ENCODE measurements around the gene RECQL5.
A peak's percentile ranks its signal among the peaks of the same experiment; 100 is the strongest.

RECQL5 gene

GRCh38 chr17:75632428-75632827 lies 34.5 kb downstream of the RECQL5 start:
- DNase-seq = no peak

GRCh38 chr17:75631353-75631752 lies 35.6 kb downstream of the RECQL5 start:
- no peak for DNase-seq

- no peak for DNase-seq
Observed at GRCh38 chr17:75630071-75630917, 36.7 kb downstream of the RECQL5 start.

- DNase-seq = no peak
Observed at GRCh38 chr17:75629157-75629556, 37.8 kb downstream of the RECQL5 start.

- DNase-seq = no peak
Observed at GRCh38 chr17:75628425-75628824, 38.5 kb downstream of the RECQL5 start.

GRCh38 chr17:75627094-75627493 lies 39.9 kb downstream of the RECQL5 start:
- DNase-seq = no peak

- DNase-seq = no peak
Observed at GRCh38 chr17:75626496-75627038, 40.4 kb downstream of the RECQL5 start.

GRCh38 chr17:75625813-75626486 lies 41.0 kb downstream of the RECQL5 start:
- DNase-seq = peak; percentile 27 to 48

- no peak for DNase-seq
Observed at GRCh38 chr17:75624714-75625345, 42.1 kb downstream of the RECQL5 start.

GRCh38 chr17:75624021-75624420 lies 42.9 kb downstream of the RECQL5 start:
- no peak for DNase-seq

GRCh38 chr17:75623386-75623785 lies 43.6 kb downstream of the RECQL5 start:
- no peak for DNase-seq

- no peak for DNase-seq
Observed at GRCh38 chr17:75622771-75623273, 44.1 kb downstream of the RECQL5 start.

- no peak for DNase-seq
Observed at GRCh38 chr17:75622076-75622475, 44.9 kb downstream of the RECQL5 start.

GRCh38 chr17:75621489-75621888 lies 45.5 kb downstream of the RECQL5 start:
- DNase-seq = no peak

- peak; percentile 37 to 49 for DNase-seq
Observed at GRCh38 chr17:75619506-75620431, 47.2 kb downstream of the RECQL5 start.

GRCh38 chr17:75617675-75618074 lies 49.3 kb downstream of the RECQL5 start:
- no peak for DNase-seq

GRCh38 chr17:75617218-75617617 lies 49.7 kb downstream of the RECQL5 start:
- no peak for DNase-seq

- no peak for DNase-seq
Observed at GRCh38 chr17:75616521-75617122, 50.3 kb downstream of the RECQL5 start.

GRCh38 chr17:75615301-75615700 lies 51.7 kb downstream of the RECQL5 start:
- no peak for DNase-seq

GRCh38 chr17:75614556-75615270 lies 52.2 kb downstream of the RECQL5 start:
- no peak for DNase-seq

- no peak for DNase-seq
Observed at GRCh38 chr17:75614006-75614405, 52.9 kb downstream of the RECQL5 start.
